Measurements from ENCODE around the gene SYNPR.
"Not testable (repeated sequence)": the region's sequence is repeated elsewhere in the genome, so short reads cannot be mapped to it uniquely, and the experiment has no call there.

The SYNPR gene

DNA sequence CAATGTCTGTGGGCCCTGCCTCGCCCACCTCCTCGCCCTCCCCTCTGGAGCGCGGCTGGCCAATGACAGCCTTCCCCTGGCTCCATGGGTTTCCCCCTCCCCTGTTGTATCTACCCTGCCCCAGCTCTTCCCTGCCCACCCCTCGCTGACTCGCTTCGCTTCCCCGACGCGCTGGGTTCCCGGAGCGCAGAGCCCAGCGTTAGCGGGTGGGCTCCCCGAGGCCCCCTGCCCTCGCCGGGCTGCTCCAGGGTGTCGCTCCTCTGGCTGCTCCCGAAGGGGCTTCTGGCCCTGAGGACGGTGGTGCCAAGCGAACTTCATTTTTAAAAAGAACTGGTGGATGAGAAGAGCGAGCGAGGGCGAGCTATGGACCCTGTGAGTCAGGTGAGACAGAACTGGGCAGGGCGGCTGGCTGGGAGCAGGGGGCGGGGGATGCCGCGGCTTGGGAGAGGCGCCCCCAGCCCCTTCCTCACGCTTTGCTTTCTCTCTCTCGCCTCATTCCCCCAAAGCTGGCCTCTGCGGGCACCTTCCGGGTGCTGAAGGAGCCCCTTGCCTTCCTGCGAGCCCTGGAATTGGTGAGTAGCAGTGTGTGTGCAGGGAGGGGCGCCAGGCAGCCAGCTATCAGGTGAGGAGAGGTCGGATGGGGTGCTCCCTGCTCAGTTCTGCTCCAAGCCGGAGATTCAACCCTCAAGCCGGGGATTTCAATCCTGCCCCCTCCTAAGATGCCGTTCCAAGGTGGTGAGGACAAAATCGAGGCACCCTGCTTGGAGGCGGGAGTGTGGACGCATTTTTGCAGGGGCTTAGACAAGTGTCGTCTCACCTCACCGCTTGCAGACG is at the start of gene SYNPR:
Gene SYNPR (plus strand): TSS at position 138 of the 834 bp plus-strand sequence.
- no peak for DNase-seq (ENCODE audit: low read depth, low spot score)

DNA sequence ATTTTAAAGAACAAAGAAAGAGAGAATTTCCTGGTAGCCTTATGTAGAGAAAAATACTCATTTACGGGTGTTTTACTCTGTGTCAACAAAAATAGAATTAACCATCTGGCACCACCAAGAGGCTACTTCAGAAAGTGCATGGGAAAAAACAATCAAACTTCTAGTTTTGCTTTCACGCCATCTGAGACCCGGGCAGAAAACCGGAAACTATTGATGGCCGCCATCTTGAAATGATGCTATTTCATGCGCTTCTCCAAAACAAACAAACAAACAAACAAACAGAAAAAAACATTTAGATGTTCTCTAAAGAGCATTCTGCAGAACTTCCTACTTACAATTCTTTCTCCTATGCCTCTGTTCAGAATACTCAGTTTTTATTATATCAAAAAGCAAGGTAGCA is 49.4 kb upstream of the SYNPR start:
- peak; percentile 25 for DNase-seq (ENCODE audit: low read depth, low spot score)

DNA sequence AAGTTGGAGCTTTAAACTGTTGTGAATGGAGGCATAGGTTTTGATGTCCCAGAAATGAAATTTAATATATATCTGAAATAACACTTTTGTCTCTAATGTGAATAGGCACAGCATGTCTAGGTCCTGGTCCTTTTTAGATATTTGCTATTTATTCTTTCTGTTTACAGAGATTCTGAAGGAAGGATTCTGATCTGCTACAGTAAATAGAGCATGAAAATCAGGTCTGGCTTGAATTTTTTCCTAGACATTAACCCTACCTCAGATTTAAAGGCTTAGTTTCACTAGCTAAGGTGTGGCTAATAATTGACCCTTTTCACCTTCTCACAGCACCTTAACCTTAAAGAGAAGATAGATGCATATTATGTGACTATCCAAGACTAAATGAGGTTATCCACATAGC is 48.0 kb upstream of the SYNPR start:
- no peak for DNase-seq (ENCODE audit: low read depth, low spot score)

DNA sequence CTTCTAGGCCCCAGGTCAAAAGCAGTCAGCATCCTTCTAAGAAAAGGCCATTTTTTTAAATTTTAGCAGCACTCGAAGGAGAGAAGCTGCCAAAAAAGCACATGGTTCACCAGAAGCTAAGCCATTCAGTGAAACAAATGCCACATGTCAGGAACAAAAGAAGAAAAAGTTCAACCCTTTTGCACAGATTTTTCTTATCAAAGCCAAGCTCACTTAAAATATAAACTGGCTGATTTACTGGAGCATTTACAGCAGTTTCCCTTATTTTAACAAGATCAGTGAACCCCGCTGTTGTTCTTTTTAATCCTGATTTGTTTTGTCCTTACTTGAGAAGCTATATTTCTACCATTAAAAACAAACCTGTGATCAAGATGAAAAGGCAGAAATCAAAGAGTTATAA is 46.5 kb upstream of the SYNPR start:
- DNase-seq (ENCODE audit: low read depth, low spot score) = no peak

DNA sequence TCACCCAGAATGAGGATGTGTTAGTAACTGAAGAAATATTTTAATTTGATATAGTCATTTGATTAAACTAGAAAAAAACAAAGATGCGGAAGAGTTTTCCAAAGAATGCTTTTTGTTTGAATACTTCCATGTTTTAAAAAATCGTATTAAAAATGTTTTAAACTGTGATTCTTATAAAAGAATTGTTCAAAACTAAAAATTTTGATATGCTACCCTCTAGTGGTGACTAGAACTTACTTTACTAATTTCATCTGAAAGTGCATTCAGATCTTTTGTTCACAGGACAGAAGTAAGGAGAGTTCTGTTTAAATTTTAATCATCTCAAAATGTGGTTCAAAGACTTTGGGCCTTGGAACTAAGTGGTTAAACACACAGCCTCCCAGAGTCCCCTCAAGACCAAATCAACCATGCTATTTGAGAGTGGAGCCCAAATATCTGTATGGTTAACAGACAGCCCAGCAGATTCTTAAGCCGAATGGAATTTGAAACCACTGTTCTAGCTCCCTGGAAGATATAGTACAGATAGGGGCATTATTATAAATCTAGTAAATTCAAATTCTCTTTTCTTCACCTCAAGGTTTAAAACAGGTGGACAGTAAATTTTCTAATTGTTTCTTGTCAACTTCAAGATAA is 45.2 kb upstream of the SYNPR start:
- no peak for DNase-seq (ENCODE audit: low read depth, low spot score)

DNA sequence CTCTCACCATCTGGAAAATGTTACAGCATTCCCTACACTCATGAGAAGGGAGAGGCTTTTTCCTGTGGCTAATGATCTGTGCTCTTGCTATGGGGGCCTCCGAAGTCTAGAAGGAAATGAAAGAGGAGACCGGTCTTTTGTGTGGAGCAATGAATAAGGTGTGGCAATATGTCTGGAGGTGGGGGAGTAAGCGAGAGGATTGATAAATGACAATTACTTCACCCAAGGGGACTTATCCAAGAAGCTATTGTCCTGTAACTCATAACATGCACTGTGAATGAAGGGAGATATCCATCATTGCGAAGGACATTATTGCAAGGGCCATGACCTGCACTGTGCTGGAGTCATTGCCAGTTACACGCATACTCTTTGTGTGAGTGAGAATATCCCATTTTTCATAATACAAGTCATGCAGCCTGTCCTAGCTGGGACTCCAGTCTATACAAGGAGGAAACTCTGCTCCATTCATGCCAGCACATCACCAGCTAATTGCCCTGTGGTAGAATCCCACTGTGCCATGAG is 37.7 kb upstream of the SYNPR start:
- no peak for DNase-seq (ENCODE audit: low read depth, low spot score)

- DNase-seq (ENCODE audit: low read depth, low spot score) = no peak
Measured at GRCh38 chr3:63242124-63242523, 36.0 kb upstream of the SYNPR start.

GRCh38 chr3:63244486-63244885 is 33.6 kb upstream of the SYNPR start:
- no peak for DNase-seq (ENCODE audit: low read depth, low spot score)

DNA sequence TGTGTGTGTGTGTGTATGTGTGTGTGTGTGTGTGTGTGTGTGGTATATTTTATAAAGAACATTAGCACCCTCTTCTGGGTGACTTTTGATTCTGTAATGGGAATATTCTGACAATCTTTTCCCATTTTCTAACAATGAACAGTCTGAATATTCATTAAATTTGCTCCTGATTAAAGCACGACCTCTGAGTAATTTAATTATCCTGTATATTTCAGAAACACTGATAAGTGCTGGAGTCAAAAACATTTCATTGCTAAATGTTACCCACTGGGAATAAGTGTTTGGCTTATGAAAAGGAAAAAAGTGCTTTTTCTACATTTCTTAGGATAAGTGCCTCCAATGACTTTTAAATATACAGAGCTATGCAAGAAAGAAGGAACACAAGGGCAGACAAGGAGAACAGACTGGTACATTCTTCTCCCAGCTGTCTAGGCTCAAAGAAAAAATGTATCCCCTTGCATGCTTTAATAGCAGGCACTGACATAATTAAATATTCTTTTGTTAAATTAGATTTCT is 32.3 kb upstream of the SYNPR start:
- DNase-seq (ENCODE audit: low read depth, low spot score) = no peak

- DNase-seq (ENCODE audit: low read depth, low spot score) = no peak
Measured at GRCh38 chr3:63248015-63248414, 30.1 kb upstream of the SYNPR start.

GRCh38 chr3:63251499-63251898 is 26.6 kb upstream of the SYNPR start:
- no peak for DNase-seq (ENCODE audit: low read depth, low spot score)

- DNase-seq (ENCODE audit: low read depth, low spot score) = not testable (repeated sequence)
Measured at GRCh38 chr3:63255819-63256218, 22.3 kb upstream of the SYNPR start.

DNA sequence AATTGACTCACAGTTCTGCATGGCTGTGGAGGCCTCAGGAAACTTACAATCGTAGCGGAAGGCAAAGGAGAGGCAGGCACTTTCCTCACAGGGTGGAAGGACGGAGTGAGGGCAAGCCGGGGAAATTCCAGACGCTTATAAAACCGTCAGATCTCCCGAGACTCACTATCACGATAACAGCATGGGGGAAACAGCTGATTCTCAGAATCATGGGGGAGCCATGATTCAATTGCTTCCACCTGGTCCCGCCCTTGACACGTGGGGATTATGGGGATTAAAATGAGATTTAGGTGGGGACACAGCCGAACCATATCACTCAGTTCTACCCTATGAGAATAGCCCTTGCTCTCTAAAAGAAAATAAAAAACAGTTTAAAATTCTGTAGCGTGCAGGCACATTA is 13.4 kb upstream of the SYNPR start:
- DNase-seq (ENCODE audit: low read depth, low spot score) = no peak

DNA sequence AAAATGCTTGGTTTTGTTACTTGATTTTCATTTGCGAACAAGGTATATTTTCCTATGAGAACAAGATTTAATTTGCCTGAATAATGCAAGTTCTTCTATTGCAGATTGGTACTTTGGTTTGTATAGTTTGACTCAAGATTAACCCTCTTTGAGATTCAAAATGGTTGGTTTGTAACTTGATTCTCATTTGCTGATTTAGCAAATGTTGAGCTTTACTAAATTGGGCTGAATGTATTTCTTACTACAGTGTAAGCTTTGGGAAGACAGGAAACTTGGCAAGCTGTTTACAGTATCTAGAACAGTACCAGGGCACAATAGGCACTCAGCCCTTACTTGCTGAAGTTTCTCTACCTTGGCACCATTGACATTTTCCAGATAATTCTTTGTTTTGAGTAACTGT is 3.7 kb upstream of the SYNPR start:
- DNase-seq (ENCODE audit: low read depth, low spot score) = no peak

GRCh38 chr3:63279005-63279841 is 1.1 kb downstream of the SYNPR start:
- DNase-seq (ENCODE audit: low read depth, low spot score) = no peak

DNA sequence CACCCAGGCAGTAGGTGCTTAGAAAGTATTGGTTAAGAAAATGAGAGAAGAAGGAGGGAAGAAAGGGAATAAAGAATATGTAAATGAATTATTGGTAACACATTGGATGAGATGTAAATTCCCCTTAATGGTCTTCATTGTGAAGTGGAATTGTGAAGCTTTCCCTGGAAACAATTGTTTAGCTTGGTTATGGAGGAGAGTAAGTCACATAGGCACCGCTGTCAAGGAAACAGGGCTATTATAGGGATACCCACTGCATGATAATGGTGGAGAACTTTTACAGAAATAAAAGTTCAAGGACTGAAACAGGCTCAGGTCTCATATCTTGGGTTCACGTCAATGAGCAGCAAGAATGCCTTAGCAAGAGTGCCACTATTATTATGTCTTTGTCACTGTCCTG is 9.5 kb downstream of the SYNPR start:
- DNase-seq (ENCODE audit: low read depth, low spot score) = no peak

DNA sequence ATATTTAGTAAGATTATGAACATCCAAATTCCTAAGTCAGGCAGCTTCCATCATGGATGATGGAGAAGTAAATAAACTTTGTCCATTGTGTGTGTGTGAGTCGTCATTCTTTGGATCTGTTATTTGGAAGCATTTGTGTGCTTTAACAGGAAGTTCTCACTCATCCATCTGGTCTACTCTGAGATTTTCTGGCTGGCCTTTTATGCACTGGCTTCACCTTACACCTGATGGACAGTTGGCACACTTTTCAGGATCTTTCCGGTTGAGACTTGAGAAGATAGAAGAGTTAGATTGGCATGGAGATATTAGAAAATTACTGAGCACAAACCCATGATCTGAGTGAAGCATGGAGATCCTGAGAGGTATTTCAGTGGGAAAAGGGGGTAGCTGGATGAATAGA is 12.6 kb downstream of the SYNPR start:
- no peak for DNase-seq (ENCODE audit: low read depth, low spot score)

DNA sequence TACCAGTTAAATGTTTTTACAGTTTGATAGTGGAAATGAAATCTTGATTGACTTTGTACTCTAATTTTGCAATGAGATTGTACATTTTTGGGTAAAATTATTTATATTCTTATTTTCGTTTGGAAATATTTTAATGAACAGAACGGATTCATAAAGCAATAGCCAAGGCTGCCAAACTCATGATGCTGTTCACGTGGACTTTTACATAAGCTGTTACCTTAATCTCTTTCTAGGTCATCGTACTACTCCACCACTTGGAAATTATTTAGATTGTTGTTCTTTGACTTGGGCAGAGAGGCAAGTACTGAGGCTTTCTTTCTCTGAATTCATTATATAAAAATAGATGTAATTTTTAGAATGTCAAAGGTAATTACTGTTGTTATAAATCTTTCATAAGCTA is 16.2 kb downstream of the SYNPR start:
- DNase-seq (ENCODE audit: low read depth, low spot score) = no peak

- DNase-seq (ENCODE audit: low read depth, low spot score) = no peak
Measured at GRCh38 chr3:63295356-63295755, 17.2 kb downstream of the SYNPR start.

GRCh38 chr3:63295806-63296205 is 17.7 kb downstream of the SYNPR start:
- DNase-seq (ENCODE audit: low read depth, low spot score) = no peak

DNA sequence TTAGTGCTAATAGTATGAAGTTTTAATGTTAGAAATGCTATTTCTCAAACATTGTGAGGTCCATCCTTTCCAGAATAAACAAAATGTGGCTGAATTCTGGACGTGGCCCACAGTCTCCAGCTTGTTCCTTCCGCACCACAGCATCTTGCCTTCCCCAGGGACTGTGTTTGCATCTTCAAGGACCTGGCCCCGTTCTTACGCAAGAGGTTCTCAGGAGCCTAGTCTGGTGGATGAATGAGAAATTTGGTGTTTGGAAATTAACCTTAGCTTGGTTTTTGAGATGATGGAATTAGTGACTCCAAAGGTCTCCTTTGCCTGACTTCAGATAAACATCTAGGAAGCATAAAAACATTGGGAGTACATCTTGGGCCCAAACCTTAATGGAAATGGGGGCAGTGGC is 18.1 kb downstream of the SYNPR start:
- DNase-seq (ENCODE audit: low read depth, low spot score) = no peak

- DNase-seq (ENCODE audit: low read depth, low spot score) = no peak
Measured at GRCh38 chr3:63303238-63303637, 25.1 kb downstream of the SYNPR start.
